HG02610 (cell line): Measurements from ENCODE around the gene LY6G5C.

Experiments
- ATAC-seq: cut with Tn5 transposase; IDR thresholded peaks from one replicate; pipeline ENCODE4 v1.9.1; 2021; ENCODE audit warnings: mild to moderate bottlenecking, moderate library complexity; ENCODE audit not compliant: unreplicated experiment

Gene LY6G5C, protein sequence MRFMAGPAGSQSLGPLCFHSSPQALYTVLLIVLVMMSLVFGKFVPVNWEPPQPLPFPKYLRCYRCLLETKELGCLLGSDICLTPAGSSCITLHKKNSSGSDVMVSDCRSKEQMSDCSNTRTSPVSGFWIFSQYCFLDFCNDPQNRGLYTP

DNA sequence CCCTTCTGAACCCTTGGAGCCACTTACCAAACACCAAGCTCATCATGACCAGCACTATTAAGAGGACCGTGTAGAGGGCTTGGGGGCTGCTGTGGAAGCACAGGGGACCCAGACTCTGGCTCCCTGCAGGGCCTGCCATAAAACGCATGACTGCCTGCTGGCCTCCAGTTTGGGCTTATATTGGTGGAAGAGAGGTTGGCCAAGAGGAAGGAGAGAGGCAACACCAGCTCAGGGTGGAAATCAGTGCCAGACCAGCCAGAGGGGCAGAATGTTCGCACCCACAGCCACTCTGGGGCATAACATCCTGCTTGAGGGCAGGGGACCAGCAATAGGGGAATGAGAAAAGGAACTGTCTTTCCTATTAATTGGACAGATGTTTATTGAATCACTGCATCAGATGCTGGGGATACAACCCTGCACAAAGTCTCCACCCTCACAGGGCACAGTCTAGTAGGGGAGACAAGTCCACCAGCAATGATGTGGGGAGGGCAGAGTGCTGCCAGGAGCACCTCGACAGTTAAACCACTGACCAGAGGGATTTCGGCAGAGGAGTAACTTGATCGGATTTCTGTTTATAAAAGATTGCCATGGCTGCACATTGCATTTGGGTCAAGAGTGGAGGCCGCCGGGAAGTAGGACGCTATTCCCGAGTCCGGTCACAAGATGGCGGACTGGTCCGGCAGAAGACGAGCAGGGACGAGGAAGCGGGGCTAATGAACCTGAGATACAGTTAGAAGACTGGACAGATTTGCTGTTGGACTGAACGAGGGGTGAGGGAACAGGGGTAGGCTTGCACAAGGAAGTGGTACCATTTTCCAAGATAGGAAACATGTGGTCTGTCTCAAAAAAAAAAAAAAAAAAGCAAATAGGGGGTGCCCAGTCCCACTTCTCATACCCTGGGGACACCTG lies at the start of gene LY6G5C:
Gene LY6G5C, minus strand, starts transcription at position 842 of the 909 bp plus-strand sequence. Its CDS starts 694 bp downstream, at position 148.
- ATAC-seq = no peak

DNA sequence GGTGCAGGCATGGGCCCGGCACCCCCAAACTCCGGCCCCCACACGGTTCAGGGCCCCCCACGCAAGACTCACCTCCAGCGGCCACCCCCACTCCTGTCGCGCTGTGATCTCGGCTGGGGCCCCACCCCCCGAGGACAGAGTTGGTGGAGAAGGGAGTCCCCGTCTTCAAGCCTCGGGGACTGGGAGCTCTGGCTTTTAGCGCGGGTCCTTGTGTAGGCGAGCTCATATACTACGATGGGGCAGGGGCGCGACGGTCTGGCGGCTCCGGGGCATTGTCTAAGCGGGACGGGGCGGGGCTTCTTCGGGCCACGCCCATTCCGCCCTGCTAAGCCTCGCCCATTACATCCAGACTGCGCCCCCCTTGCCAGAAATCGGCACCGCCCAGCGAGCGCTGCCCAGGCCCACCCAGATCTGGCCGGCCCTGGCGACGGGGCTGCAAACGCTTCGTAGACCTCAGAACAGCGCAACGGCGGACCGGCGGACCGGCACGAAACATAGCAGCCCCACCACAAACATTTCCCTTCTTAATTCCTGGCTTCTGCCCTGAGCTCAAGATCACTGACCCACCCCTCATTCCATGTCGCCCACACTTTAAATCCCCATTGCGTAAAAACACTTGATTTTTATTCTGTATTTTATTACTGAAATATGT lies 49.2 kb upstream of the LY6G5C start:
- ATAC-seq = no peak

DNA sequence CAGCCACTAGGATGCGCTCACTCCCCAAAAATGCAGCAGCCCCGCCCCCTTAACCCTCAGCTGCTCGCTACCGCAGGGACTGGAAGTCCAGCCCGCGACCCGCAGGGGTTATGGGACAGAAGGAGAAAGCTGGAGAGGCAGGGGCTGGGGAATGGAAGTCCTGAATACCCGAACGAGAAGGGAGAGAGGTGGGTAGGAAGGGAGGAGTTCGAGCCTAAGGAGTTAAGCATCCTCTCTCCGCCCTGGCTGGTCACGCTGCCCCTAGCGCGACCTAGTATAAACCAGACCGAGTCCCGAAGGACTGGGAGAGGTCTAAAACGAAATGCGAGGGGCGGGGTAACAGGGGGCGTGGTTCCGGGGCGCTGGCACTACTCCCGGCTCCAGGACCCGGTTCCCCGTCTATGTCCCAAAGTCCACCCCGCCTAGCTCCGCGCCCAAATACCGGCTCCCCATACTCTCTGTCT lies 48.7 kb upstream of the LY6G5C start:
- no peak for ATAC-seq

DNA sequence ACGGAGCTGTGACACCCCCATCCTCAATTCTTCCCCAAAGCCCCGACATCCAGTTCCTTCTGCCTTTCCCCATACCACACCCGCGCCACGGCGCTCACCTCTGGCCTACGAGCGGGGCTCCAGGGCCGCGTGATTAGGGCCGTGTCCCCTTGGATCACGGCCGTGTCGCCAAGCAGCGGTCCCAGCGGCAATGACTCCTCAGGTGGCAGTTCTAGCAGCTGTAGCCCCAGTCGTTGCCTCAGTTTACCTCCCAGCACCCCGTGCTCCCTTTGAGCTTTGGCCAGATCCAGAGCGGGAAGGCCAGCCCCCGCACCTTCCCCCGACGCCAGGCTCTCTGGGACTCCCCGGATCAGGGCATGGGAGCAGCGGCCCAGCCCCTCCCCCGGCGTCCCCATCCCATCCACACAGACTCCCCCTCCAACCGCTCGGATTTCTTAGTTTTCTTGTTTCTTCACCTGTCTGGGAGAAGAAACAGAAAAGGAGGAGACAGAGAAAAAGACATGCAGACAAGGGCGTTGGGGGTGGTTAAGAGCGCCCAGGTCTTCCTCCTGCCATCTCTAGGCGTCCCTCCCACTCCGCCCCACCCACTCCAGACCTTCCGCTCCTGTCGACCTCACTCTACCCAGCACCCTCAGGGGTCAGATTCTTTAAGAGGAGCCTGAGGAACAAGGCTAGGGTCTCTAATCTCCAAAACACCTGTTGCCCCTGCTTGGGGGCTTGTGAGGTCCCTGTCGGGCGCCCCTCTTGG lies 48.1 kb upstream of the LY6G5C start, which contains the start of gene DDAH2:
Gene DDAH2, minus strand, starts transcription at position 533 of the 748 bp plus-strand sequence. Its CDS starts 138 bp downstream, at position 395.
- ATAC-seq = no peak

DNA sequence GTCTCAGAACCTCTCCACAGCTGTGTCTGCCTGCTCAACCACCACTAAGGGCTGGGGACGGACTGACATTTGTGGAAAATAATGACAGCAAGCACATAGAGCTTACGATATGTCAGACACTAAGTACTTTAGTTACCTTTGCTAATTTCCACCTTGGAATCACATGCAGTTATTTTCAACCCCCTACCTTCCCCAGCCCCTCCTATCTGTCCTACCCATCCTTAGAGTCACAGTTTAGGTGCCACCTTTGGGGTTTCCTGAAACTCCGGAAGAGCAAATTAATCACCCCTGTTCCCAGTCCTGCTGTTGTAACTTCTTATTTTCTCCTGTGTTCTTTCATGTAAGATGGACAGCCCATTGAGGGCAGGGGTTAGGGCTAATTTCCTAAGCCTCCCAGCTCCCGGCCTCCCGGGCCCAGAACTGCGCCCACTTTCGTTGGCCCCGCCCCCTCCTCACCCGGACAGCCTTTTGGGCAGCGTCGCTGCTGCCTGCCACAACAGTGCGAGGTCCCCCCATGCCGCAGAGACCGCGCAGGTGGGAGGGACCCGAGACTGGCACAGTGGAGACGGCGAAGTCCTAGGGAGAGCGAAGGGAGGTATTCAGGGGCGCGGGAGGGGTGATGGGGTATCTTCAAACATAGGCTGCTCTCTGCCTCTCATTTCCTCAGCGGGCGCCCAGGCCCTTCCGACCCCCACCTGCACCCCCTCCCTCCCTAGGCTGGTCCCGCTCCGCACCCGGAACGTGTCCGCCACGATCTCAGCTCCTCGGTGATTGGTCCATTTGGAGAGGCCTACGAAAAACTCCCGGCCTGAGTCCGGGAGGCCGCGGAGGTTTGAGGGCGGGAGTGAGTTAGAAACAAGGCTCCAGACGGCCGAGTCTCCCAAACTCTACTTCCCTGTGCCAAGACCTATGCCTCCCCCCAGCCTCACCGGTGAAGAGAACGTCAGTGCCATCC lies 47.1 kb upstream of the LY6G5C start:
- no peak for ATAC-seq

DNA sequence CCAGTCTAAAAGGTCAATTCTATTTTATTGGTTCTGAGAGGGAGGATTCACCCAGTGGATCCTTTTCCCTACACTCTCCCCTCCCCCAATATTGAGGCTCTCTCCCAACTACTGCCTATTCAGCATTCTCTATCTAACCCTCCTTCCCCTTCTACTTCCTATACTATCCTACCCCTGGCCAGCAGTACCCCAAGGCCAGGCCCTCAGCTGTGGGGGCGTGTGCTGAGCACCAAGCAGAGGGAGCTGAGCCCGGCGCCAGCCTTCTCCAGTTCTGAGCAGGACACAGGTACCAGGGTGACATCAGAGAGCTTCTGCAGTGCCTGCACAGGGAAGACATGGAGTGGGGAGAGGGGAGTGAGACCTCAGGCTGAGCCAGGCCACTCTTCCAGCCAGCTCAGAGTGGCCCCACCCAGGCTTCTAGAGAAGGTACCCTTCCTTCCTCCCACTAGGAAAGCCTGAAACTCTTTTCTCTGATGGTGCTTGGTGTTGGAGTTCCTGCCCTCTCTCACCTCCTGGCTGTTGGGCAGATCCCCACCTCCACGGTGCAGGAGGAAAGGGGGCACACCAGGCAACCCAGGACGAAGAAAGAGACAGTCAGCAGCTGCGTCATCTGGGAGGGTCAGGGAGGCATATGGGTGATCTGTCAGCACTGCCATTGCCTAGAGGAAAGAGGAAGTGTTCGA lies 46.3 kb upstream of the LY6G5C start:
- peak; percentile 63 for ATAC-seq

DNA sequence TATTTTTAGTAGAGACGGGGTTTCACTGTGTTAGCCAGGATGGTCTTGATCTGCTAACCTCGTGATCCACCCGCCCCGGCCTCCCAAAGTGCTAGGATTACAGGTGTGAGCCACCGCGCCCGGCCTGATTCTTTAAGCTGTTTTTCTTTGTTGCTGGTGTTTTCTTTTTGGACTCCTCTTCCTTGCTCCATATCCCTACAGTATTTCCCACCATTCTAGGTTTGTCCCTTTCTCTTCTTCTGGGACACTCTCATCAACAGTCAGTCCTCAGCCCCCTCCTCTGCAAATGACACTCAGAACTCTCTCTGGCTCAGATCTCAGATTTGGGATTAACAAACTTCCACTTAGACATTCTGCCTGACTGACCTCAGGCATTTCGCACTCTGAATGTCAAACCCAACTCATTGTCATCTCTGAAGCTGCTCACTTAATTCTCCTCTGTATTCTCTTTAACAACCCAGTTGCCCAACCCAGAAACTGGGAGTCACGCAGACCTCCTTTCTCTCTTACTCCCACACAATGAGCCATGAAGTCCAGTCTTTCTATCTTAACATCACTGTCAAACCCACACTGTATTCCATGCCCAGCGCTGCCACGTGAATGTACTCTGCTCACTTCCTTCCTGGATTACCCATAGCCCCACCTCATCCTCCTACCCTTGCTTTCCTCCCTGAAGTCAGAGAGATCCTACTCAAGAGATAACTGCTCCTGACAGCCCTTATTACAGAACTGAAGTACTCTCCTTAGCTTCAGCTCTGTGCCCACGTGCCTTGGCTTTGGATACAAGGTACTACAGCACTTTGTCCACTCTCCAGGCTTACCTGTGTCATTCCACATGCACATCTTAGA lies 44.9 kb upstream of the LY6G5C start:
- no peak for ATAC-seq

DNA sequence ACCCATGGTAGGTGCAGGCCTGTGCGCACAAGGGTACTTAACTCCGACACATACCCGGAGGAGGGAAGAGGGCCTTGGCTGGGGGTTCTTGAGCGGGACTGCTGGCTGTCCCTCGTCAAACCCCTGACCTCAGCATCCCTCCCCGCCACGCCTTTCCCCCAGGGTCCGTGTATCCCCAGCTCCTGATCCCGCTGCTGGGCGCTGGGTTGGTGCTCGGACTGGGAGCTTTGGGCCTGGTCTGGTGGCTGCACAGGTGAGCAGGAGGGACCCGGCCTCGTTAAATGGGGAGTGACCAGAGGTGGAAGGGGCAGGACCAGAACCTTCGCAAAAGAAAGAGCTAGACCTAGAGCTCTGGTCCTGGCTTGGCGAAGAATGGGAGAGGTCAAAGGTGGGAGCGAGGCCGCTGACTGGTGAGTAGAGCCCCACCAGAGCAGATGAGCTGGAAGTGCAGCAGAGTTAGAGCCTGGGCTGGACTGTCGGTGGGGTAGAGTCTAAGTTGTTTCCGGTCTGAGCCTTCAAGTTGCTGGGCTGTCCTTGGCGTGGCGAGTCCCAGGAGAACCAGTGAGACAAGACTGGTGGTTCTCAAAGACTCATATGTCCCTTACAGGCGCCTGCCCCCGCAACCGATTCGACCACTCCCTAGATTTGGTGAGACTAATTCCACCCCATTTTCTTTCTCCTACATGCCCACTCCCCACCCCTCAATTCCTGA lies 43.3 kb upstream of the LY6G5C start:
- ATAC-seq = no peak

DNA sequence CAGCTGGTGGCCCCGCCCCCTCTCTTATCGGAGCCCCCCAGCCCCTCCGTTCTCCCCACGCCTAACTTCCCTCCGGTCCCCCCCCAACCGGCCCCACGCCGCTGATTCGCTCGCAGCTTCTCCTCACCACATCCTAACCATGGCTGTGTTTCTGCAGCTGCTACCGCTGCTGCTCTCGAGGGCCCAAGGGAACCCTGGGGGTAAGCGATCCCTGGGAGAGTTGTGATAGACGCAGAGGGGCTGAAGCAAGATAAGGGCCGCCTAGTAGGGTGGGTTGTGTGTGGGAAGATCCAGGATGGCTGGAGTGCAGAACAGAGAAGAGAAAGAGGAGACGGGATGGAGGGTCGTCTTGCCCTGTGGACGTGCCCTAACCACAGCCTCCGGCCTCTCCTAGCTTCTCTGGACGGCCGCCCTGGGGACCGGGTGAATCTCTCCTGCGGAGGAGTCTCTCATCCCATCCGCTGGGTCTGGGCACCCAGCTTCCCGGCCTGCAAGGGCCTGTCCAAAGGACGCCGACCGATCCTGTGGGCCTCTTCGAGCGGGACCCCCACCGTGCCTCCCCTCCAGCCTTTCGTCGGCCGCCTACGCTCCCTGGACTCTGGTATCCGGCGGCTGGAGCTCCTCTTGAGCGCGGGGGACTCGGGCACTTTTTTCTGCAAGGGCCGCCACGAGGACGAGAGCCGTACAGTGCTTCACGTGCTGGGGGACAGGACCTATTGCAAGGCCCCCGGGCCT lies 42.5 kb upstream of the LY6G5C start, which contains the start of gene MPIG6B:
Gene MPIG6B, plus strand, starts transcription at position 129 of the 735 bp plus-strand sequence. Its CDS starts 11 bp downstream, at position 140.
- no peak for ATAC-seq

DNA sequence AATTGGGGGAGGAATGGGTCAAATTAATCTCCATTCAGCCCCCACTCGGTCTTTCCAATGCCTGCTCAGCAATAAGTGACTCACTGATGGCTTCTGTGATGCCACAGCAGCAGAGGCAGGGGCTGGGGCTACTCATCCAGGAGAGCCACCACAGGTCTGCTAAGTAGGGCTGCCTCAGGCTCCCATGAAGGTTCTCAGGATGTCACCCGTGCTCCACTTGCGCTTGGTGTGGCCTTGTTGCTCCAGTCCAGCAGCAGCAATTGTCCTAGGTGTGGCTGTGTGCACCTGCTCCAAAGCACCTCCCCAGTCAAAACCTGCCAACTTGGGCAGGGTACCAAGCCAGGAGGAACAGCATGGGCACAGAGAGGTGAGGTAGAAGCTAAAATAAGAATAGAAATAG lies 41.3 kb upstream of the LY6G5C start:
- ATAC-seq = no peak

DNA sequence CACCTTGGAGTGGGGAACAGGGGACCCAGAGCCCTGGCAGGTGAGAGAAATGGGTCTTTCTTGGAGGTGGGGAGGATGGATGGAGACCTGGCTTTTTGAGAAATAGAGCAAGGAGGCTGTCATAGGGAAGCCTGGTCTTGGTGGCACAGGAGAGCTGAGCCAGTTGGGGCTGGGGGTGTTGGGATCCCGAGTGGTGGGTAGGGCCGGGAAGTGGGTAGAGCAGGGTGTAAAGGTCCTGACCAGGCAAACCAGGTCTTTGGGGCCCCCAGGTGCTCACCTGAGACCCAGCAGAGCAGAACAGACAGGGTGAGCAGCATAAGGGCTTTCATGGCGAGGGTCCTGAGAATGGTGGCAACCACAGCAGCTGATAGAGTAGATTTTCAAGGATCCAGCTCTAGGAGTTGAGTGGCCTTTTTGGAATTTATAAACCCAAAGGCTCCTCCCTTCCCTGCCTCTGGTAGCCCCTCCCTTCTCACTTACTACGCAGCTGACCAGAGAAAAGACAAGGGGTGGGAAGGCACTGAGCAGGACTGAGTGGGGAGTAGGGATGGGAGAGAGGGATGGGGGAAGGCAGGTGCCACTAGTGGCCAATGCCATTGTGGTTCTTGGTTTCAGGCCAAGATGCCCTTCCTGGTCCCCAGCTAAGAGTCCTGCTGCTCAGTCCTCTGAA lies 40.6 kb upstream of the LY6G5C start, which contains the start of gene LY6G6C:
Gene LY6G6C, minus strand, starts transcription at position 396 of the 670 bp plus-strand sequence. Its CDS starts 67 bp downstream, at position 329.
- no peak for ATAC-seq

DNA sequence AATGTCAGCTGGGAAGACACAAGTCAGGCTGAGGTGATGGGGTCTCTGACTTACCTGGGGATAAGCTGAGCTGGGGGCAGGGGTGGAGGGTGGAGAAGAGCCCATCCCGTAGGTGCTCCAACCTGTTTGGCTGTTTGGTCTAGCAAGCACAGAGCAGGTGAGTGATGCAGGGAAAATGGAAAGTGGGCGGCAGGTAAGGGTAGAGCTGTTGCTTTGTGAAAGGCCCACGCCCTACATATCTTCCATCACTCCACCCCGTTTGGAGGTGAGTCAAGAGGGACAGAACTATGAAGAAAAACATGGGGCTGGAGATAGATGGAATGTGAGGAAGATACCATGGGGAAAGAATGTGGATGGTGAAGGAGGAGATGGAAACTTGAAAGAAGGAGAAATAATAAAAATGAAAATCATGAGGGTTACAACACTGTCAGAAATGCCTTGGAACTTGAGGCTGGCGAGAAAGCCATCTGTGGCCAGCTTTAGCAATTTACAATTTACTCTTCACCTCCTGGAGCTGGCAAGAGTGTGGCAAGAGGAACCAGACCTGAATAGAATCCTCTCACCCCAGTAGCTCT lies 39.4 kb upstream of the LY6G5C start:
- no peak for ATAC-seq

DNA sequence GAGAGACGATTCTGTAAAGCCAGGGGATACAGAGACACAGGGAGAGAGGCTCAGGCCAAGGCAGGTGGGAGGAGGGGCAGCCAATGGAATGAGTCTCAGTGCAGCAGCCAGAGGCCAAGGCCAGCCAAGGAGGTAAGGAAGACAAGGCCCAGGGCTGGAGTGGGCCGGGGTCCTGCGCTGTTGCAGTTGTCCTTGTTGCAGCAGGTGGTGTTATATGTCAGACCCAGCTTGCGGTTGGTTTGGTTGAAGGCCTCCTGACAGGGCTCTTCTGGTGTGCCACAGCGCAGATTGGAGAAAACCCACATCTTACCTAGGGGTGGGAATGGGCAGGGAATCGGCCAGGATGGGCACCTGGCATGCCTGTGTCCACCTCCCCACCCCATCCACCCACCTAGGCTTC lies 38.1 kb upstream of the LY6G5C start:
- ATAC-seq = no peak

DNA sequence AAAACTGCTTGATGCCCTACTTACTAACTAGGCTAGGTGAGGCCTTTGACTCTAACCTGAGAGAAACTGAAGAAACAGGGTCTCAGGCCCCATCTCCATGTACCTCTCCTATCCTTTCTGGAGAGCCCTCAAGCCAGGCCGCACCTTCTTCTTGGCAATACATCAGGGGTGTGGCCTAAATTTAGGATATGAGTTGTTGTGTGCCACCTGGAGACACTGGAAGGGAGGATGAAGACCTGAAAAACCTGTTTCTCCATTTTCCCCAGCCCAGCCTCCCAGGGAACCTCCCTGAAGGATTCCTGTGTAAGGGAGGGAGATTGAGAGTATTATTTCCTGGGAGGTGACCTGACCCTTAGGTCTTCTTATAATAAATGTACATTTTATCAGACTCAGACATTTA lies 37.4 kb upstream of the LY6G5C start:
- ATAC-seq = no peak

DNA sequence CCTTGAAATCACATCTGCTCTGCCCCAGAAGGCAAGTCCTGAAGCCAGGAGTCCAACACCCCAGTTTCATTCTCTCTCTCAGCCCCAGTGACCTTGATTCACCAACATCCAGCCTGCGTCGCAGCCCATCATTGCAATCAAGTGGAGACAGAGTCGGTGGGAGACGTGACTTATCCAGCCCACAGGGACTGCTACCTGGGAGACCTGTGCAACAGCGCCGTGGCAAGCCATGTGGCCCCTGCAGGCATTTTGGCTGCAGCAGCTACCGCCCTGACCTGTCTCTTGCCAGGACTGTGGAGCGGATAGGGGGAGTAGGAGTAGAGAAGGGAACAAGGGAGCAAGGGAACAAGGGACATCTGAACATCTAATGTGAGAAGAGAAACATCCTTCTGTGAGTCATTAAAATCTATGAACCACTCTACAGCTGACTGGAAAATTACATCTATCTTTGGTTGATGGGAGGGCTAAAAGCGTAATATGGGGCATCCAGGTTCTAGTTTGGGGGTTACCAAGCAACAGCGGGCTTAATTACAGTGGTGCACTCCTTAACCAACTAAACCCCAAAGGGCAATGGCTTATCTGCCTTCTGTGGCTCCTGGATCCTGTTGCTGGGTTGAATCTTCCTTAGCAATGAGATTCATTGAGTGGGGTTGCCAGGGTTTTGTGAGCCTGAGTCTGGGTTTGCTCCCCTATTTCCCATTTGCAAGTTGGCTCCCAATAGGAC lies 36.8 kb upstream of the LY6G5C start:
- ATAC-seq = no peak
